Immature natural killer cell (primary cell): ENCODE results near the gene RIN2. TPM values are rescaled to one million over a fixed set of nuclear protein-coding genes. Genes with fewer than 3 reads are reported as not detected.

Source experiments
- DNase-seq, 3 donors: peaks; one replicate each; pipeline ENCODE4 v3.0.0; 2022; ENCODE audit warnings: mixed read lengths in 1 of 3
- H3K27ac Mint-ChIP-seq, 6 donors: one replicate each; pipeline ENCODE4 v1.8.0; 2020; ENCODE audit warnings: mixed read lengths in 6 of 6, mild to moderate bottlenecking in 5 of 6, inconsistent platforms in 4 of 6, moderate library complexity in 3 of 6
- H3K27me3 Mint-ChIP-seq, 3 donors: one replicate each; pipeline ENCODE4 v1.8.0; 2020 to 2021; ENCODE audit warnings: low read depth in 3 of 3, mild to moderate bottlenecking in 3 of 3, mixed read lengths in 3 of 3, moderate library complexity in 3 of 3, inconsistent platforms in 1 of 3
- H3K36me3 Mint-ChIP-seq, 3 donors: one replicate each; pipeline ENCODE4 v1.8.0; 2020; ENCODE audit warnings: mixed read lengths in 3 of 3, inconsistent platforms in 2 of 3, mild to moderate bottlenecking in 2 of 3
- H3K4me1 Mint-ChIP-seq, 2 donors: one replicate each; pipeline ENCODE4 v1.8.0; 2020; ENCODE audit warnings: inconsistent platforms in 2 of 2, mild to moderate bottlenecking in 2 of 2, mixed read lengths in 2 of 2, moderate library complexity in 1 of 2
- H3K4me3 Mint-ChIP-seq, 5 donors: one replicate each; pipeline ENCODE4 v1.8.0; 2020; ENCODE audit warnings: mild to moderate bottlenecking in 5 of 5, mixed read lengths in 5 of 5, inconsistent platforms in 3 of 5, moderate library complexity in 3 of 5
- H3K9me3 Mint-ChIP-seq, 6 donors: one replicate each; pipeline ENCODE4 v1.8.0; 2020; ENCODE audit warnings: mild to moderate bottlenecking in 6 of 6, mixed read lengths in 6 of 6, inconsistent platforms in 4 of 6, moderate library complexity in 3 of 6
- polyA plus RNA-seq, 3 donors: library from polyadenylated mRNA; unstranded; fragments of 300-500 nt; fragmentation: Illumina TruSeq; gene quantifications; one replicate each; pipeline ENCODE4 v1.2.3, GENCODE V29; 2021

The RIN2 gene
- polyA plus RNA-seq, 3 donors from 2014 or later = not detected

DNA sequence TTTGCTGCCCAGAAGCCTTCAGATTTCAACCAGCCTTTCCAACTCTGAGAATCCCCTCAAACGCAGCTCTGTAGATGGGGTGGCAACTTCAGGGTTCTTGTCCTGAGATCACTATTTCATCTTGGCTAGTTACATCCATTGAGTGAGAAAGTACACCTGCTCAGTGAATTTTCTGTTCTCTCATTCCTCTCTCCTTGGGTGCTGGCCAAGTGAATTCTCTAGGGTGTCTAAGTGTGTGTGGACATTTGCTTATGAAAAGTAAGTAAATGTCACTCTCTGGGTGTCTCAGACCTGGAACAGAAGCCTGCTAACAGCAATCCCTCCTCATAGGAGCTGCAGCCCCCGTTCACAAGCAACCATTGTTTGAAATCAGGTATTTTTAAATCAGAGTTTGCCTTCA lies 3.8 kb downstream of the RIN2 start:
- H3K36me3 Mint-ChIP-seq = no peaks in the 10 kb centered on the region
- H3K27me3 Mint-ChIP-seq = peaks cover 2 to 14% (median 3%) of the 10 kb centered on the region in 3 donors
- H3K4me3 Mint-ChIP-seq = no peak overlapping the region
- H3K9me3 Mint-ChIP-seq = no peaks in the 10 kb centered on the region
- H3K4me1 Mint-ChIP-seq = peaks cover 0 to 2% of the 10 kb centered on the region in 2 donors
- DNase-seq = no peak
- H3K27ac Mint-ChIP-seq = no peak overlapping the region

DNA sequence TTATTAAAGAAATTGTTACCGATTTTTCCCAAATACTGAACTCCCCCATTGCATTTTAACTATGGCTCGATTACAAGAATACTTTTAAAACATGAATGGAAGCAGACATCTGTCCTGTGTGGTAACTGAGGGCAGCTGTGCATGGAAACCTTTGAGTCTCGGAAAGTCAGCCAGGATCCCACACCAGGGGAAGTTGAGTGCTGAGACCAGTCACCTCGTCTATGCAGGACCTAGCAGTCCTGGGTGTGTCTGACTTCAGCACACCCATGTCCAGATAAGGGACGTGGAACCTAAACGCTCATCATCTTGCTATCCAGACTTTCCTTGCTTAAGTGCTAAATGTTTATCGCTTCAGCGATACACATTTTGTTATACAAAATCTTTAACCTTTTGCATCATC lies 6.1 kb downstream of the RIN2 start:
- Mint-ChIP-seq H3K4me3 (no peak overlapping the region), H3K9me3 (no peaks in the 10 kb centered on the region), H3K4me1 (no peaks in the 10 kb centered on the region), H3K27ac (no peak overlapping the region), H3K27me3 (peaks cover 2 to 10% (median 4%) of the 10 kb centered on the region in 3 donors), H3K36me3 (no peaks in the 10 kb centered on the region)
- no peak for DNase-seq

DNA sequence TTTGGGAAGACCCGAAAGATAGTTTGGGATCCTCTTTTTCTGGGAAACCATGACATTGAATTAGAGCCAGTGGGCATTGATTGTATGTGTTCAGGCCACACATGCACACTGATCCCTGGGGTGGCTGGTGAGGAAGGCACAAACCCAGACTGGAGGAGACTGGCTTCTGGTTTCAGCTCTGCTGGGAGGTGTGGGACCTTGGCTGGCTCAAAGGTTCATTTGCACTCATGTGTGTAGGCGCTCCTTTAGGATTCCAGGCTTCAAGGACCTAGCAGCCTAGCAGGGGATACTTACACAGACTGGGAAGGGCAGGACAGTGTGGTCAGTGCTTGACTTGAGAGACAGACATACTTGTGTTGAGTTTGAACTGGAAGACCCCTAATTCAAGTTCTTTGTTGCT lies 7.2 kb downstream of the RIN2 start:
- Mint-ChIP-seq H3K27ac (no peak overlapping the region), H3K9me3 (no peaks in the 10 kb centered on the region), H3K36me3 (no peaks in the 10 kb centered on the region), H3K4me1 (no peaks in the 10 kb centered on the region), H3K4me3 (no peak overlapping the region), H3K27me3 (peaks cover 2 to 8% (median 5%) of the 10 kb centered on the region in 3 donors)
- DNase-seq = no peak

DNA sequence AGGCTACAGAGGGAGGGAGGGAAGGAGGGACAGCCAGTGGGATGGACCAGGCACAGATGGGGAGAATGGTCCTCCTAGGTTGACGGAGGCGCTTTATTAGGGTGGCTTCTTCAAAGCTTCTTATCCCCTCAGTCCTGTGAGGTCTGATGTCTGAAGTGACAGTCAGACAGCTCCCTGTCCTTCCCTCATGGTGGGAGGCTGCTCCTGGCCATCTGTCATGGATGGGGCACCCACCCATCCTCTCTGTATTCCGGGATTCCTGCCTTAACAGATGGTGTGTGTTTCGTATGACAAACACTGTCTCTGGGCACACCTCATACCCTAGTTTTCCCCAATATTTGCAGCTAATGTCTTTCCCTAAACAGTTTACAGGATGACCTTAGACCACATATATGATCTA lies 7.9 kb downstream of the RIN2 start:
- no peak overlapping the region for H3K4me3 Mint-ChIP-seq
- no peak for DNase-seq
- no peak overlapping the region for H3K27ac Mint-ChIP-seq
- H3K9me3 Mint-ChIP-seq = no peaks in the 10 kb centered on the region
- peaks cover 5 to 8% (median 7%) of the 10 kb centered on the region in 3 donors for H3K27me3 Mint-ChIP-seq
- no peaks in the 10 kb centered on the region for H3K36me3 Mint-ChIP-seq
- H3K4me1 Mint-ChIP-seq = no peaks in the 10 kb centered on the region

DNA sequence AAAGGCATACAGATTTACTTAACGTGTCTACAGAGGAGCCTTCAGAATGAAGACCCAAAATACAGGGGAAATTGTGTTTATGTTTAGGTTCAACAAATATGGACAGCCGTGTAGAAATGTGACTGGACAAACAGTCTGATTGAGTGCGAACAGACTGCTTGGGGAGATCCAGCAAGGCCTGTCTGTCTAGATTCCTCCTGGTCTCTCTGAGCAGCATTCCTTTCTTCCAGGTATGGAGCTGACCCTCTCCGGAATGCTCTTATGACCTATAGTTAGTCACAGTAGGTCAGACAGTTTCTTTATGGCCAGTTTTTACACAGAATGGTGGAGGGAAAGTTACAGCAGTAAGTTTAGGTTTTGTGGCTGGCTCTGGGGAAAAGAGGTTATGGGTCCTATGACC lies 9.0 kb downstream of the RIN2 start:
- Mint-ChIP-seq H3K9me3 (no peaks in the 10 kb centered on the region), H3K27ac (no peak overlapping the region), H3K36me3 (no peaks in the 10 kb centered on the region), H3K4me3 (no peak overlapping the region), H3K4me1 (no peaks in the 10 kb centered on the region), H3K27me3 (peaks cover 6 to 8% (median 7%) of the 10 kb centered on the region in 3 donors)
- DNase-seq = no peak

DNA sequence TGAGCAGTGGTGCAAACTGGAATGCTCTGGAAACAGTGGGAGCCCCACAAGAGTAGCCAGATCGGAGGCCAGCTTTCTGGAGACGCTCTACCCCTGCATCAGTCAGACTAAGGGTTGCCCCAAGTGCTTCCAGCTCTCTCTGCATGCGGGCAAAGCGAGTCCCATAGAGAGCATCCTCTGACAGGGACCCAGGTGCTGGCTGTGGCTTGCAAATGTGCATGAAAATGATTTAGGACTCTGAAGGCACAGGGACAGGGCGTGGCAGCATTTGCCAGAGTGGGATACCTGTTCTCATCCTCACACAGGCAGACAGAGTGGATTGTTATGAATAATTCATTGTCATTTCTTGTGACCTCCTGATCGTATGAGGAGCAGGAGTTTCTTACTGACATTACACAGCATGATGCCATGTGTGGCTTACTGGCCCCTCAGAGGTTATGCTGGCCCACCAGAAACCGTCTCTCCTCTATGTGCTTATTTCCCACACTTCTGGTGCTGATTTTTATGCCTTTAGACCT lies 10.3 kb downstream of the RIN2 start:
- Mint-ChIP-seq H3K36me3 (no peaks in the 10 kb centered on the region), H3K27me3 (peaks cover 6 to 10% (median 7%) of the 10 kb centered on the region in 3 donors), H3K9me3 (no peaks in the 10 kb centered on the region), H3K27ac (no peak overlapping the region), H3K4me3 (no peak overlapping the region), H3K4me1 (no peaks in the 10 kb centered on the region)
- no peak for DNase-seq

DNA sequence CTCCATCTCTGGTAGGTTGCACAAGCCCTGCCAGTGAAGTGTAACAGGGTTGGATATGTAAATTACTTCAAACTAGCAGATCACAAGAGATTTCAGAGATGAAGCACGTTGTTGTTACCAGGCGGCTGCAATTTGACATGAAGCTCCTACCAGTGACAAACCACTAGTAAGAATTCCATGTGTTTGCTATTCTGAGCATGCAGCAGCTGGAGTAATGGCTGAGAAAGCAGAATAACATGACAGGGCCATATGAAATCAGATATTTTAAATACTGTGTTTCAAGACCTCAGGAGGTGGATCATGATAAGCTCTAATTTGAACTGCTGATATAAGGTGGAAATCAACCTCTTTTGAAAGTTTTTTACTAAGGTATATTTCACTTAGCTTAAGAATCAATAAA lies 11.4 kb downstream of the RIN2 start:
- no peak for DNase-seq
- H3K27me3 Mint-ChIP-seq = peaks cover 6 to 10% (median 7%) of the 10 kb centered on the region in 3 donors
- H3K4me1 Mint-ChIP-seq = no peaks in the 10 kb centered on the region
- no peak overlapping the region for H3K4me3 Mint-ChIP-seq
- no peaks in the 10 kb centered on the region for H3K9me3 Mint-ChIP-seq
- H3K36me3 Mint-ChIP-seq = no peaks in the 10 kb centered on the region
- no peak overlapping the region for H3K27ac Mint-ChIP-seq

DNA sequence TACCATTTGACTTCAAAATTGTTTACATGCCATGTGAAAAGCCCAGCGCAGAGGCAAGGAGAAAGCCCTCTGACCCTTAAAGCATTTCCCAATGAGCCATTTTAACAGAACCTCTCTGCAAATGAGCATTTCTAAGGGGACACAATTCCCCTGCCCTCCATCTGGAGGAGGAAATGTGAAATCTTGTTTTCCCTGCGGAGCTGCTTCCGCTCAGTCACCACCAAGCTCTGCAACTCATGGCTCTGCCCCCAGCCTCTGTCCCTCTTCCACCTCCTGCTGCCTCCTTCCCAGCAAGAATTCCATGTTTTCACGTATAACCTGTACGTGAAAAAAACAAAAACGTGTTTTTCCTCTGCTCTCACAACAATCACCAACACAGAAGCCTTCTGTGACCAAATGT lies 12.3 kb downstream of the RIN2 start:
- H3K9me3 Mint-ChIP-seq = no peaks in the 10 kb centered on the region
- no peaks in the 10 kb centered on the region for H3K36me3 Mint-ChIP-seq
- H3K4me3 Mint-ChIP-seq = no peak overlapping the region
- DNase-seq = no peak
- peaks cover 6 to 10% (median 7%) of the 10 kb centered on the region in 3 donors for H3K27me3 Mint-ChIP-seq
- H3K27ac Mint-ChIP-seq = no peak overlapping the region
- H3K4me1 Mint-ChIP-seq = no peaks in the 10 kb centered on the region

DNA sequence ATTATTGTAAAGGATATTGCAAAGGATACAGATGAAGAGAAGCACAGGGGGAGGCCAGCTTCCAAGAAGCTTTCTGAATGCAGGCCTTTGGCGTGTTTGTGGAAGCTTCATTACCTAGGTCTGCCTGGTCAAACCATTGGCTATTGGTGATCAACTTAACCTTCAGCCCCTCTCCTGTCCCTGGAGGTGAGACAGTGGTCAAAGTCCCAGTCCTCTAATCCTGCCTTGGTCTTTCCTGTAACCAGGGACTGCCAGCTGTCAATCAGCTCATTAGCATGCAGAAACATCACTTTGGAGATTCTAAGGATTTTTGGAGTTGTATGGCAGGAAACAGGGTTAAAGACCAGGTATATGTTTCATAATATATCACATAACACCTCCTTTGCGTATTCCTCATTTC lies 13.0 kb downstream of the RIN2 start:
- H3K4me3 Mint-ChIP-seq = no peak overlapping the region
- H3K36me3 Mint-ChIP-seq = no peaks in the 10 kb centered on the region
- DNase-seq = no peak
- H3K4me1 Mint-ChIP-seq = no peaks in the 10 kb centered on the region
- peaks cover 6 to 10% (median 7%) of the 10 kb centered on the region in 3 donors for H3K27me3 Mint-ChIP-seq
- H3K27ac Mint-ChIP-seq = no peak overlapping the region
- H3K9me3 Mint-ChIP-seq = no peaks in the 10 kb centered on the region

DNA sequence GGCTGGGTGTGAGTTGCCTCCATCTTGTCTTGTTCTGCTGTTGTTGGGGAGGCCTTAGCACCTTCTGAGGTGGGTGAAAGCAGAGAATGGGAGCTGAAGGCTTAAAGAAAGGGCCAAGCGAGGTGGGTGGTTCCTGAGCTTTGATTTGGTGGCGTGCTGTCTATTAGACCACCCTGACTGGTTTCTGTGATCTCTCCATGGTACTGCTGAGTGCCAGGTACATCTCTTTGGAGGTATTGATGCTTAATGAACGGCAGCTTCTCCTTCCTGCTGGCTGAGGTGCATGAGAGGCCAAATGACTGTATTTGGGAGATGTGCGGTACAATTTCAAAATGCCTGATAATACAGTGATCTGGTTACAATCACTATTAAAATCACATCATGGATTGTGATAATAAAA lies 15.4 kb downstream of the RIN2 start:
- Mint-ChIP-seq H3K36me3 (no peaks in the 10 kb centered on the region), H3K9me3 (no peaks in the 10 kb centered on the region), H3K4me3 (no peak overlapping the region), H3K4me1 (no peaks in the 10 kb centered on the region), H3K27me3 (peaks cover 2 to 7% (median 4%) of the 10 kb centered on the region in 3 donors), H3K27ac (no peak overlapping the region)
- DNase-seq = no peak

DNA sequence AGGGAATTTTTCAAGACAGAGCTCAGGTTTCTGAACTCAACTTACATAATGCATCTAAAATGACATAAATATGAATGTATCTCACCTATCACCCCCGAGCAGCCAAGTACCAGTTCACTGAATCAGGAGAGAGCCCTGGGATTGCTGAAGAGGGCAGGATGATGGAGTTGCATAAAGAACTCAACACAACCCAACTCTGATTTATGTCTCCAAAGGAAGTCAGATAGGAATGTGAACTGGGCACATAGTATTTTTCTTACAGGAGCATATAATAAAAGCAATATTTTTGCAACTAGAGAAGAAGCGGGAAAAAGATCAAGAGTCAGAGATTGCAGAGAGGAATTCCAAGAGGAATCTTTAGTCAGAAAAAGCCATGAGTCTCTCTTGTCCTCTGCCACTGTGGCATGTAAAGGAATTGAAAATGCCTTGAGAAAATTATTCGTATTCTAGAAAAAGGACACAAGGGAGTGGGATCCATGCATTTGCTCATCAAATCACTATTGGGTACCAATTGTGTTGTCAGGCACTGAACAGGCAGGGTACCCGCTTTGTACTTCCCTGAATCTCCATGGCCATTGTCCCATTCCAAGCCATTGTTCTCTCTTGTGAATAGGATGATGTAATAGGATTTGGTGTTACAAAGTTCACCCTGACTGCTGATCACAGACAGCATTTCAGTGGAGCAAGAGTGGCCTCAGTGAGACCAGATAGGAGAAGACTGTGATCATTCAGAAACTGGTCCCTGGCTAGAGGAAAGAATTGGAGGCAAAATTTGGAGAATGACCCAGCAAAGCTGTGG lies 16.3 kb downstream of the RIN2 start:
- Mint-ChIP-seq H3K4me3 (no peak overlapping the region), H3K4me1 (no peaks in the 10 kb centered on the region), H3K27ac (no peak overlapping the region), H3K27me3 (peaks cover 2 to 7% (median 4%) of the 10 kb centered on the region in 3 donors), H3K9me3 (no peaks in the 10 kb centered on the region), H3K36me3 (no peaks in the 10 kb centered on the region)
- DNase-seq = no peak

DNA sequence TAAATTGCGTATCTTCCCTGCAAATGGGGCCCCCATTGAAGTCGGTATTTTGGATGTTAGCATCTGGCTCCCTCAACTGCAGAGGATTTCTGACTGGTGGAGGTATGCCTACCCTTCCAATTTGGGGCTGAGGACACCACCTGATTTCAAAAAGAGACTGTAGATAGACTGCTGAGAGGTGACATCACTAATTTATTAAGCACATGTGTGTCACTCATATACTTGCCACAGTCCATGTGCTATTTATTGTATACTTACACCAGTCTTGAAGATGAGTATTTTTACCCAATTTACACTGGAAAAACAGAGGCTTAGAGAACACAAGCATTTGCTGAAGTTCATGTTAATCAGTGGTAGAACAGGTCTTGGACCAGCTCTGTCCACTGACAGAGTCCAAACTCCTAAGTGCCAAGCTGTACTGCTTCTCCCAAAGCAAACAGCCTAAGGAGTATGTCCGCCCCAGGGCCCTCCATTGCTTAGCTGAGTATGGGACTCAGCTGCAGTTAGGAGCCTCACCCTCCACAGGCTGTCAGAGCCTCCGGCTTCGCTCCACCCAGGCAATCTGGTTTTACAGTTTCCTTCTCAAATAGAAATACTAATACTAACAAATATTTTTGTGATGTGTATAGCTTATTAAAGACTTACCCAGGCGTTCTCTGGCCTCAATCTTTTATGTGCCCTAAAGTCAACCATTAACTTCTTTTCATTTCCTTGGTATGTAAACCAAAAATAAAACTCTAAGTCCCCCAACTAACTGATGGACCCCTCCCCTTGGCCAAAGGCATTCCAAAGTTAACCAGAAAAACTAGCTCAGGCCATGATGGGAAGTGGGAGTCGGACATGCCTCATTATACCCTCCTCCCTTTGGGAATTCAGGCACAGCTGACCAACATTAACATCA lies 17.5 kb downstream of the RIN2 start:
- no peak overlapping the region for H3K27ac Mint-ChIP-seq
- H3K4me3 Mint-ChIP-seq = no peak overlapping the region
- no peaks in the 10 kb centered on the region for H3K4me1 Mint-ChIP-seq

DNA sequence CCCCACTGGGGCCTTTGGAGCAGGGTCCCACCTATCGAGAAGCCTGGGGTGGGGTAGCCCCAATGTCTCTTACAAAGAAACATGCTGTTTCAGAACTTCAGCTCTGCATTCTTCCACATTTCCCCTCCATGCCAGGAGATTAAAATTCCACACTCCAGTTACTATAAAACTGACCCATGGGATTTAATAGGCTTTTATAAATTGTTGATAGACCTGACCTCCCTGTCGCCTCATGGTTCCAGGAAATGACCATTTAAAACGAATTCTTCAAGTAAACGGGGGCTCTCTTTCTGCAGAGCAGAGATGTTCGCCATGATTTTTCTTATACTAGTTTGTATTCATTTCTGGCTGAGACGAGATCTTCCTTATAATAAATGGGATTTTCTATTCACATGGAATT lies 19.3 kb downstream of the RIN2 start:
- Mint-ChIP-seq H3K4me1 (no peaks in the 10 kb centered on the region), H3K27me3 (peaks cover 0 to 4% (median 2%) of the 10 kb centered on the region in 3 donors), H3K36me3 (no peaks in the 10 kb centered on the region), H3K27ac (no peak overlapping the region), H3K4me3 (no peak overlapping the region), H3K9me3 (no peaks in the 10 kb centered on the region)
- no peak for DNase-seq

More for the DNA sequence above, 17.5 kb downstream of the RIN2 start:
- peaks cover 1 to 4% (median 2%) of the 10 kb centered on the region in 3 donors for H3K27me3 Mint-ChIP-seq
- no peaks in the 10 kb centered on the region for H3K9me3 Mint-ChIP-seq
- H3K36me3 Mint-ChIP-seq = no peaks in the 10 kb centered on the region
- DNase-seq = no peak

DNA sequence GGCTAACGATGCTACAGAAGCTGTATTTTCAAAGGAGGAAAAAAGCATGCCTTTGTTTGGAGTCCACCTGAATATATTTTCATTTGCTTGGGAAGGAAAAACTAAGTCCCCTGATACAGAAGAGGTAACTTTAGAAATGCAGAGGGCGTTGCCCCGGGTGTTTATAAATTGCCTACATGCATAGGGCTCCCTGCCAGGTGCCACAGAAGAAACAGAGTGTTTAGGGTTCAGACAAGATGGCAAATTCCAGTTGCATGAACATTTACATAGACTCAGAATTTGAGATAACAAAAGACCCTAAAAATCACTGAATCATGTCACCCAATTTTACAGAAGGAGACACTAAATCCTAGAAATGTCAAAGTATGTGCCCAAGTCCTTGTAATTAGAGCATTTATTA lies 19.9 kb downstream of the RIN2 start:
- no peak for DNase-seq
- Mint-ChIP-seq H3K27me3 (peaks cover 0 to 4% (median 2%) of the 10 kb centered on the region in 3 donors), H3K4me3 (no peak overlapping the region), H3K36me3 (no peaks in the 10 kb centered on the region), H3K4me1 (no peaks in the 10 kb centered on the region), H3K27ac (no peak overlapping the region), H3K9me3 (no peaks in the 10 kb centered on the region)
